Spleen (tissue), 7 donors: ENCODE results near the gene TP53TG5.

Experiments
- POLR2A ChIP-seq, 3 donors: fragments of 450-650 bp; IDR thresholded peaks; one replicate each; pipeline ENCODE4 v1.5.1; 2017; ENCODE audit warnings: antibody characterized with exemption in 3 of 3, mild to moderate bottlenecking in 1 of 3
- POLR2AphosphoS5 ChIP-seq, 3 donors: sonication (generic); formaldehyde crosslinking; IDR thresholded peaks; one replicate each; pipeline ENCODE4 v1.5.1; 2017; ENCODE audit warnings: antibody characterized with exemption in 3 of 3
- TF ChIP-seq, protein P1 (sequence below), 11 experiments: fragments of 200-600 bp in 7 of 11; fragments of 450-650 bp in 4 of 11; sonication (generic) in 4 of 11; IDR thresholded peaks in 8 of 11; conservative IDR thresholded peaks in 3 of 11; 1 replicate in 7 of 11; 2 replicates in 4 of 11; pipeline versions ENCODE4 v1.4.0 to v1.8.0; 2016 to 2021; ENCODE audit warnings: antibody characterized with exemption in 11 of 11, inconsistent platforms in 4 of 11, mild to moderate bottlenecking in 1 of 11
- donor health status: DM: no; HTN: no; CAD: no; lungs with moderate emphysema.
- donor health status: DM: no; HTN: no; CAD: no.
- donor health status: DM: no; HTN: no; CAD: no.

DNA sequence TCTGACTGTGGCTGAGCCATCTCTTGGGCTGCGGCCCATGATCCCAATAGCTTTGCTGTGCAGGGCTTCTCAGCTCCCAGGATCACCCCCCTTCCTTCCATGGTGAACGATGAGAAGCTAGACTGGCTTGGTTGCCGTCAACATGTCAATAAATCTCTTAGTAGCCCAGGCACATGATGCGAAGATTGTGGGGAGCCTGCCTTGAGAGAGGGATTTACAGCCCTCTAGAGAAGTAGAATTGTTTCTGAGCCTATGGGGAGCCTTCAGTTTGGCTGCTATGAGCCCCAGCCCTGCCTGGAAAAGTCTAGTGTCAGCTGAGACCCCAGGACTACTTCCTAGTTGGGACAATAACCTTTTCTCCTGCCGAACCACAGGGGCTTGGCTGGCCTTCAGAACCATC, 34.5 kb upstream of the TP53TG5 start:
- TF ChIP-seq POLR2A (IDR thresholded peaks at IDR 0.05) (no peak), POLR2AphosphoS5 (IDR thresholded peaks at IDR 0.05) (no peak)
- TF ChIP-seq, protein P1, sequence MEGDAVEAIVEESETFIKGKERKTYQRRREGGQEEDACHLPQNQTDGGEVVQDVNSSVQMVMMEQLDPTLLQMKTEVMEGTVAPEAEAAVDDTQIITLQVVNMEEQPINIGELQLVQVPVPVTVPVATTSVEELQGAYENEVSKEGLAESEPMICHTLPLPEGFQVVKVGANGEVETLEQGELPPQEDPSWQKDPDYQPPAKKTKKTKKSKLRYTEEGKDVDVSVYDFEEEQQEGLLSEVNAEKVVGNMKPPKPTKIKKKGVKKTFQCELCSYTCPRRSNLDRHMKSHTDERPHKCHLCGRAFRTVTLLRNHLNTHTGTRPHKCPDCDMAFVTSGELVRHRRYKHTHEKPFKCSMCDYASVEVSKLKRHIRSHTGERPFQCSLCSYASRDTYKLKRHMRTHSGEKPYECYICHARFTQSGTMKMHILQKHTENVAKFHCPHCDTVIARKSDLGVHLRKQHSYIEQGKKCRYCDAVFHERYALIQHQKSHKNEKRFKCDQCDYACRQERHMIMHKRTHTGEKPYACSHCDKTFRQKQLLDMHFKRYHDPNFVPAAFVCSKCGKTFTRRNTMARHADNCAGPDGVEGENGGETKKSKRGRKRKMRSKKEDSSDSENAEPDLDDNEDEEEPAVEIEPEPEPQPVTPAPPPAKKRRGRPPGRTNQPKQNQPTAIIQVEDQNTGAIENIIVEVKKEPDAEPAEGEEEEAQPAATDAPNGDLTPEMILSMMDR (IDR thresholded peaks at IDR 0.05 in 8 of 11, conservative IDR thresholded peaks at IDR 0.05 in 3 of 11) = no peak
